Body of pancreas (tissue), 4 donors: ENCODE results near the gene RNU6-9. TPM values are rescaled to one million over a fixed set of nuclear protein-coding genes. Genes with fewer than 3 reads are reported as not detected.

Experiments
- ATAC-seq: fragments of 150-250 bp; one replicate; pipeline ENCODE4 v1.9.1; 2016
- DNase-seq, 4 donors: peaks; one replicate each; pipeline ENCODE4 v3.0.0-alpha.2; 2019
- H3K27ac ChIP-seq, 4 donors: fragments of 200-600 bp; sonication (generic); 1 replicate in 3 of 4; 2 replicates in 1 of 4; pipeline versions ENCODE4 v1.5.1 to v1.6.1; 2016 to 2019; ENCODE audit warnings: mild to moderate bottlenecking in 1 of 4, mixed read lengths in 1 of 4, moderate library complexity in 1 of 4
- H3K27me3 ChIP-seq, 2 donors: fragments of 200-600 bp; sonication (generic); one replicate each; pipeline ENCODE4 v1.6.0; 2016; ENCODE audit warnings: mild to moderate bottlenecking in 1 of 2
- H3K36me3 ChIP-seq, 2 donors: fragments of 200-600 bp; sonication (generic); replicated peaks in 1 of 2; 2 replicates each; pipeline ENCODE4 v1.5.1; 2016; ENCODE audit warnings: low read depth in 2 of 2; ENCODE audit not compliant: insufficient read depth in 1 of 2
- H3K4me1 ChIP-seq: fragments of 200-600 bp; sonication (generic); one replicate; pipeline ENCODE4 v1.6.0; 2016
- H3K4me3 ChIP-seq, 2 donors: fragments of 200-600 bp; sonication (generic); 1 replicate in 1 of 2; 2 replicates in 1 of 2; pipeline ENCODE4 v1.5.1; 2016 to 2019
- H3K9me3 ChIP-seq, 3 donors: fragments of 200-600 bp; sonication (generic); 1 replicate in 2 of 3; 2 replicates in 1 of 3; pipeline ENCODE4 v1.5.1; 2016
- CTCF ChIP-seq, 7 experiments: fragments of 450-650 bp in 4 of 7; fragments of 200-600 bp in 3 of 7; sonication (generic) in 3 of 7; IDR thresholded peaks; one replicate each; pipeline ENCODE4 v1.5.1; 2016 to 2019; ENCODE audit warnings: antibody characterized with exemption in 7 of 7
- POLR2A ChIP-seq, 3 donors: fragments of 450-650 bp; IDR thresholded peaks; one replicate each; pipeline ENCODE4 v1.6.1; 2016; ENCODE audit warnings: antibody characterized with exemption in 3 of 3, mild to moderate bottlenecking in 2 of 3
- WGBS, 2 donors: methylation state at CpG; one replicate each; pipeline ENCODE4 v1.1.5; 2017; 5-methylcytosine and 5-hydroxymethylcytosine counted together
- intact Hi-C: fragments of 100-400 bp; cut with DNase I; formaldehyde crosslinking; loops from one replicate; pipeline ENCODE4 v1.15.1; 2023
- total RNA-seq, 2 donors: library from RNA; depleted of rRNA; stranded (reverse); fragments of >200 nt; gene quantifications; one replicate each; pipeline ENCODE4 v1.1.0, GENCODE V29; 2016

RNU6-9 gene
- total RNA-seq, 2 donors from 2014 or later = not detected

GRCh38 chr19:924553-925086 is 31.3 kb downstream of the RNU6-9 start:
- 10 to 12% methylated on average over 20 to 31 of the region's 31 CpGs for WGBS, 2 donors
- ATAC-seq (no peak), DNase-seq (no peak)
- intact Hi-C loops = no loop called here
- H3K36me3 ChIP-seq = no peaks in the 10 kb centered on the region
- peaks cover 0 to 4% of the 10 kb centered on the region in 2 donors for H3K27me3 ChIP-seq
- H3K4me3 ChIP-seq = peak overlapping the region; percentile 74 to 84
- H3K27ac ChIP-seq = peak overlapping the region in 2 of 4 donors; percentile 84 to 85
- no peak for TF ChIP-seq POLR2A (IDR thresholded peaks at IDR 0.05)
- no peak for TF ChIP-seq CTCF (IDR thresholded peaks at IDR 0.05)
- no peaks in the 10 kb centered on the region for H3K9me3 ChIP-seq
- H3K4me1 ChIP-seq = peaks cover 39% of the 10 kb centered on the region

GRCh38 chr19:925087-925525 is 31.8 kb downstream of the RNU6-9 start:
- TF ChIP-seq CTCF (IDR thresholded peaks at IDR 0.05) = no peak
- peak in 1 of 3 donors; percentile 3 for TF ChIP-seq POLR2A (IDR thresholded peaks at IDR 0.05)
- Histone ChIP-seq H3K4me1 (peaks cover 34% of the 10 kb centered on the region), H3K27me3 (no peaks in the 10 kb centered on the region), H3K27ac (peak overlapping the region; percentile 73 to 93 (median 84)), H3K4me3 (peak overlapping the region; percentile 74 to 84), H3K36me3 (no peaks in the 10 kb centered on the region), H3K9me3 (no peaks in the 10 kb centered on the region)
- ATAC-seq = peak; percentile 64
- 0 to 1% methylated on average over 3 to 39 of the region's 39 CpGs for WGBS, 2 donors
- intact Hi-C loops = no loop called here
- peak in 2 of 4 donors; percentile 71 to 75 for DNase-seq

- peak within 1 kb of the TSS; percentile 73 to 93 (median 84) for H3K27ac ChIP-seq
- WGBS, 2 donors = 0 to 1% methylated on average over 8 to 94 of the region's 97 CpGs
- peak within 1 kb of the TSS; percentile 74 to 84 for H3K4me3 ChIP-seq
- H3K4me1 ChIP-seq = peaks cover 28% of the 10 kb centered on the region
- peak; percentile 85 for ATAC-seq
- TF ChIP-seq CTCF (IDR thresholded peaks at IDR 0.05) (no peak), POLR2A (IDR thresholded peaks at IDR 0.05) (peak in 2 of 3 donors; percentile 9 to 20)
- no peaks in the 10 kb centered on the region for H3K36me3 ChIP-seq
- no peaks in the 10 kb centered on the region for H3K9me3 ChIP-seq
- intact Hi-C loops = no loop called here
- DNase-seq = peak; percentile 80 to 83 (median 82)
- no peaks in the 10 kb centered on the region for H3K27me3 ChIP-seq
These were observed 32.4 kb downstream of the RNU6-9 start, which contains the start of gene ARID3A for GRCh38 chr19:925526-926322. ARID3A (plus strand) TSS chr19:926035; CDS start chr19:929529, 3,494 bp downstream.

- H3K27ac ChIP-seq = peak overlapping the region; percentile 73 to 93 (median 84)
- TF ChIP-seq CTCF (IDR thresholded peaks at IDR 0.05) (no peak), POLR2A (IDR thresholded peaks at IDR 0.05) (no peak)
- no peaks in the 10 kb centered on the region for H3K36me3 ChIP-seq
- DNase-seq = no peak
- H3K4me1 ChIP-seq = peaks cover 28% of the 10 kb centered on the region
- intact Hi-C loops = no loop called here
- H3K9me3 ChIP-seq = no peaks in the 10 kb centered on the region
- 0% methylated on average over 12 to 21 of the region's 21 CpGs for WGBS, 2 donors
- no peaks in the 10 kb centered on the region for H3K27me3 ChIP-seq
- H3K4me3 ChIP-seq = peak overlapping the region; percentile 74 to 84
- no peak for ATAC-seq
These were observed 33.0 kb downstream of the RNU6-9 start for GRCh38 chr19:926323-926588.
